NK-92 (cell line): ENCODE results near the gene TPGS2.

ENCODE experiments used
- DNase-seq: peaks from one replicate; lab custom pipeline; 2025; ENCODE audit not compliant: unreplicated experiment; lab: John Stamatoyannopoulos, UW

The TPGS2 gene

GRCh38 chr18:36744261-36744876 lies 84.4 kb downstream of the TPGS2 start:
- no peak for DNase-seq
